ENCODE results near the gene UBP1. TPM values are rescaled to one million over a fixed set of nuclear protein-coding genes. Genes with fewer than 3 reads are reported as not detected.
"Not testable (repeated sequence)": the region's sequence is repeated elsewhere in the genome, so short reads cannot be mapped to it uniquely, and the experiment has no call there.

The UBP1 gene, protein sequence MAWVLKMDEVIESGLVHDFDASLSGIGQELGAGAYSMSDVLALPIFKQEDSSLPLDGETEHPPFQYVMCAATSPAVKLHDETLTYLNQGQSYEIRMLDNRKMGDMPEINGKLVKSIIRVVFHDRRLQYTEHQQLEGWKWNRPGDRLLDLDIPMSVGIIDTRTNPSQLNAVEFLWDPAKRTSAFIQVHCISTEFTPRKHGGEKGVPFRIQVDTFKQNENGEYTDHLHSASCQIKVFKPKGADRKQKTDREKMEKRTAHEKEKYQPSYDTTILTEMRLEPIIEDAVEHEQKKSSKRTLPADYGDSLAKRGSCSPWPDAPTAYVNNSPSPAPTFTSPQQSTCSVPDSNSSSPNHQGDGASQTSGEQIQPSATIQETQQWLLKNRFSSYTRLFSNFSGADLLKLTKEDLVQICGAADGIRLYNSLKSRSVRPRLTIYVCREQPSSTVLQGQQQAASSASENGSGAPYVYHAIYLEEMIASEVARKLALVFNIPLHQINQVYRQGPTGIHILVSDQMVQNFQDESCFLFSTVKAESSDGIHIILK
- polyA plus RNA-seq (ENCODE audit: insufficient read length in 4 of 4), result 100 to 1,000 TPM in 1 of 4 donors, 10 to 100 TPM in 3; 90.7 to 113 (median 96.6) TPM

DNA sequence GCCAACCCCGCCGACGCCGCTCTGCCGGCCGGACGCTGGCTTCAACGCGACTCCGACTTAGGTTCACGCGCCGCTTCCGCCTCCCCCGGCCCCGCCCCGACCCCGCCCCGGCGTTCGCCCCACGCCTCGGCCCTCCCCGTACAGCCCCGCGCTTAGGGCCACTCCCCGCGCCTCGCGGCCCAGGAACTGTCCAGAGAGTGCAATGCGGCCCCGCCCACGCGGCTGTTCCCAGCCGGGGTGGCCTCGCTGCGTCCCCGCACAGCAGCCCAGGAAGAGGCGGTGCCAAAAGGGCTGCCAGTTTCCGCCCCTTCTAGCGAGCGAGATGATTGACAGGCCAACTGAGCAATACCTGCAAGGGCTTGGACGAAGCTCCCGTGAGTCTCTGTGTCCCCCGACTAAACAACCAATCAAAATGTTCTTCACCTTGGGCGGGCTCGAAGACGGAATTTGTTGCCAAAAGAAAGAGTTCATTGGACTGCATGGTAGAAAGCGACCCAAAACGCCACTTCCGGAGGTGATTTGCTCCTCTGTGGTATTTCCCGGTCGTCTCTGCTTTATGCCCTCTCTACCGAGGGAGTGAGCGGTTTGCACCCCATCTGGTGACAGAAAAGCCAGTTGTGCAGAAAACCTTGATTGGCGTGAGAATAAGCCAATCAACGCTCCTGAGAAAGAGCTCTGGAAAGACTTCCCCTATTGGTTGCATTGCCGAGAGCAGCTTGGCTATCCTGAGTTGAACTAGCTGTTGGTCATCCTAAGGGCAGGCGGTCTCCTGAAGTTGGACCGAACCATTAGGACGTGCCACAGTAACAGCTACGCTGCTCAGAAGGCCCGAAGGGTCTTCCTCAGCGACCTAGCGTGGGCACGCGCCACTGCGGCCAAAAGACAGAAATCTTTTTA, at the start of gene UBP1:
UBP1 (minus strand) TSS at position 78 of the 897 bp plus-strand sequence. CDS start 557 bp downstream, outside the sequence.
- peak; percentile 100 for DNase-seq (ENCODE audit: low read depth in 4 of 4, low spot score in 3 of 4)

DNA sequence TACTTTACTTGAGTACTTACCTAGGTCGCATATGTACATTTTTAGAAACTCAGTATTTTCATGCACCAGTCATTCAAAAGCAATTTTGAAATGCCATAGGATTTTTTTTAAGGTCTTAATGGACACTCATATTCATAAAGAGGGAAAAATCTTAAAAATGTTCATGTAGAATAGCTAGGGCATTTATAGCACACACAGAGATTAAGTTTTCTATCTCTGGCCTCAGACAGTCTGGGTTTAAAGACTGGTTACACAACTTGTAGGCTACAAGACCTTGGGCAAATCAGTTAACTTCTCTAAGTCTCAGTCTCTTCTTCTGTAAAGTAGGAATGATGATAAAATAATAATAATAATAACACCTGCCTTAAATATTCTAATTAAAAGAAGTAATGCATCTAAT, 48.5 kb upstream of the UBP1 start:
- DNase-seq (ENCODE audit: low read depth in 4 of 4, low spot score in 3 of 4), result no peak

DNA sequence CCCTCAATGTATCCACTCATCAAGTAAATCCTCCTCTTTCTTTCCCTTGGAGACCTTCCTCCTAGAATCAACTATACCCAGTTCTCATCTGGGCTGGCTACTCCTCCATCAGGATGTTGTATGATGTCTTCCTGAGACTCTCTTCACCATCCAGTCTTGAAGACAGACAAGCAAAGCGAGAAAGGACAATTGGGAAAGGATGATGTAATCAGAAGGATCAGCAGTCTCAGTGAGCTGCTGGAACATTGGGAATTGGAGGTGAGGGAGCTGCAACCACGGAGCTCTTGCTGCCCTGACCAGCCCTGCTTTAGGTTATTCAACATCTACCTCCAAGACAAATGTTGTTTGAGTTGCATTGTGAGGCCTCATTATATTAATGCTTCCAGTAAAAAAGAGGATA, 48.0 kb upstream of the UBP1 start:
- DNase-seq (ENCODE audit: low read depth in 4 of 4, low spot score in 3 of 4), result no peak

DNA sequence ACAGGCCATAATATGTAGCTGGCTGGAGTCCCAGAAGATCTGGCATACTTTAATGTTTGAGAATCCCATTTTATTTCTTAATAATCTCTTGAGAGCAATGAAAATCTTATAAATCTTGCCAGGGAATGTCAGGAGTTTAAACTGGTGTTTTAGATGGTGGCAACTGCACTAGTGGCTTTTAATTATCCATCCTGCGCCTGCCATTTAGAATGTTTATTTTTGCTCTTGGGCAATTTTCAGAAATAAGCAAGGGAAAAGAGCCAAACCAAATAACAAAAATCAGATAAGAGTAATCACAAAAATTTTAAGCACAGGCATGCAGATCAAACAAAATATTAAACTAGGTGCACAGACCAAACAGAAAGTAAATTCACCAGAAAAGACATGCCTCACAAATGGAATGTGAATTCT, 41.9 kb upstream of the UBP1 start:
- DNase-seq (ENCODE audit: low read depth in 4 of 4, low spot score in 3 of 4), result no peak

DNA sequence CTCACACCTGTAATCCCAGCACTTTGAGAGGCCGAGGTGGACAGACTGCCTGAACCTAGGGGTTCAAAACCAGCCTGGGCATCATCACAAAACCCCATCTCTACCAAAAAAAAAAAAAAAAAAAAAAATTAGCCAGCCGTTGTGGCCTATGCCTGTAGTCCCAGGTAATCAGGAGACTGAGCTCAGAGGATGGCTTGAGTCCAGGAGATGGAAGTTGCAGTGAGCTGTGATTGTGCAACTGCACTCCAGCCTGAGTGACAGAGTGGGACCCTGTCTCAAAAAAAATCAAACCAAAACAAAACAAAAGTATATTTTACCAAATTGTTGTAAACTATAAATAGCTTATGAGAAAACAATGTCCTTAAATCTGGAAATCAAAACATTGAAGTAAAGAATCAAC, 34.7 kb upstream of the UBP1 start:
- no peak for DNase-seq (ENCODE audit: low read depth in 4 of 4, low spot score in 3 of 4)

DNA sequence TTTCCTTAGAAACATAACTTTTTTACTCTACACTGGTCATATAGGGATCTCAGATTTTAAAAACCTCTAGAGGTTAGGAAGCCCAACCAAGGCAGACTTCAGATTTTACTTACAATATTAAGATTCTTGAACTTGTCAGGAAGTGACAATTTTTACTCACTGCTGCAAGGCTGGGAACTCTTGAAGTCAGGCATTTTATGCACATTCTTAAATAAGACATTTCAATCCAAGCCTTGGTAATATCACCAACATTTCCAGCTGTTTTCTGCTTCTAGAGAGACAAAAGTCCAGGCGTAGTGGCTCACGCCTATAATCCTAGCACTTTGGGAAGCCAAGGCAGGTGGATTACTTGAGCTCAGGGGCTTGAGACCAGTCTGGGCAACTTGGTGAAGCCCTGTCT, 33.6 kb upstream of the UBP1 start:
- DNase-seq (ENCODE audit: low read depth in 4 of 4, low spot score in 3 of 4), result no peak

DNA sequence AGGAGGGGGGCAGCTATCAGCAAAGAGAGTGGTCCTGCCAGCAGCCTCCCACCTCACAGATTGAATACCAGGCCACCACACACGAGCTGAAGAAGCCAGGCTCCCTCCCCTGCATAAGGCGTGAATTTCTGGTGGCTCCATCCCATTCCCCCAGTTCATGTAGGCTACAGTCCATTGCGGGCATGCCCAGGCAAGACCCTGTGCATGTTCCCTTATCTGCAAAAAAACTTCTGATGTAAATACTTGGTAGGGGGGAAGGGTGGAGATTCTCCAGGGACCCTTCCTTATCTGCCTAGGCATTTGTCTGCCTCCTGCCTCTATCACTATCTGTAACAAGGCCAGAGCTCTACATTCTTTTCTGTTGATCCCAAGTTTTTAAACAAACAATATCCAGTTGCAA, 27.6 kb upstream of the UBP1 start:
- DNase-seq (ENCODE audit: low read depth in 4 of 4, low spot score in 3 of 4), result no peak

DNA sequence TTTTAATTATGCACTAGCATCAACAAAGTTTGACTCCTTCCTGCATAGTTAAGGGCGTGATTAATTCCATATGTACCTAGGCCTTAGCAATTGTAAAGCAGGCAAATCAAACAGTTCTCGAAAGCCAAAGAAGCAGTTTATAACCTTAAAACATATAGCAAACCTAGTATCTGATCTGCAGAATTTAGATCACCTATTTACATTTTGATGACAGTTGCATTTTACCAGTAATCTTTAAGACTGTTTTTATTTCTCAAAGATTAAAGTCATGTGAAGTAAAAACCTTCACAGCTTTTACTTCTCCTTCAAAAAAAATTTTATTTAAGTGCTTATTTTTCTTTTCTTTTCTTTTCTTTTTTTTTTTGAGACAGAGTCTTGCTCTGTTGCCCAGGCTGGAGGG, 20.9 kb upstream of the UBP1 start:
- no peak for DNase-seq (ENCODE audit: low read depth in 4 of 4, low spot score in 3 of 4)

DNA sequence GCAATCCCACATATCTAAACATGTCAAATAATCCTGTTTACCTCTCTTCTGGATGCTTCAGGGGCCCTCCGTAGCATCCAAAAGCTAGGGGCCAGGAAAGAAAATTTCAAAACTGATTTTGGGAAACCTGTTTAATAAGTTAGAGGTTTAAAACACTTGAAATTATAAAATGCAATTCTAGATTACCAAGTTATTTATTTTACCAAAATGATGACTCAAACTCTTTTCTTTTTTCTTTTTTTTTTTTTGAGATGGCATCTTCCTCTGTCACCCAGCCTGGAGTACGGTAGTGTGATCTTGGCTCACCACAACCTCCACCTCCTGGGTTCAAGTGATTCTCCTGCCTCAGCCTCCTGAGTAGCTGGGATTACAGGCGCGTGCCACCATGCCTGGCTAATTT, 19.4 kb upstream of the UBP1 start:
- not testable (repeated sequence) for DNase-seq (ENCODE audit: low read depth in 4 of 4, low spot score in 3 of 4)

DNA sequence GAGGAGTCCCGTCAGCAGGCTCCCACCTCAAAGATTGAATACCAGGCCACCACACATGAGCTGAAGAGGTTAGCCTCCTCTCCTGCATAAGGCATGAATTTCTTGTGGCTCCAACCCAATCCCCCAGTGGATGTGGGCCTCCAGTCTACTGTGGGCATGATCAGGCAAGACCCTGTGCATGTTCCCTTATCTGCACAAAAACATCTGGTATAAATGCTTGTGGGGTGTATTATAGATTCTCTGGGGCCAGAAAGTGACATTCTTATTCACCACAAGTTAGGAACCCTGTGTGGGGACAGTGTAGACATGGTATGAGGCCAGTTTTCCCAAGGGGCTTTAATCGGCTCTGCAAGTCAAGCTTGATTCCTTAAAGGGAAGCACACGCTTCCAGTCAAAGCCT, 18.2 kb upstream of the UBP1 start:
- DNase-seq (ENCODE audit: low read depth in 4 of 4, low spot score in 3 of 4), result no peak

DNA sequence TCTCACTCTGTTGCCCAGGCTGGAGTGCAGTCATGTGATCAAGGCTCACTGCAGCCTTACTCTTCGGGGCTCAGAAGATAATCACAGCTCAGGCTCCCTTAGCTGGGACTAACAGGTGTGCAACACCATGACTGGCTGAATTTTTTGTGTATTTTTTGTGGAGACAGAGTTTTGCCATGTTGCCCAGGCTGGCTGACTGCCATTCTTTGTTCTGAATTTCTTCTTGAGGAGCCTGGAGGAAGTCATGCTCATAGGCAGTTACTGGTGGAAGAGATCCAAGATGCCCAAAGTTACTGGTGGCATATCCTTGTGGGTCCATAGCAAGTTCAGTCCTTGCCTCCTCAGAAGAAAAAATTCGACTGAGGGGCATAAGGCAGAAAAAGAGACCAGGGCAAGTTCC, 16.6 kb upstream of the UBP1 start:
- no peak for DNase-seq (ENCODE audit: low read depth in 4 of 4, low spot score in 3 of 4)

DNA sequence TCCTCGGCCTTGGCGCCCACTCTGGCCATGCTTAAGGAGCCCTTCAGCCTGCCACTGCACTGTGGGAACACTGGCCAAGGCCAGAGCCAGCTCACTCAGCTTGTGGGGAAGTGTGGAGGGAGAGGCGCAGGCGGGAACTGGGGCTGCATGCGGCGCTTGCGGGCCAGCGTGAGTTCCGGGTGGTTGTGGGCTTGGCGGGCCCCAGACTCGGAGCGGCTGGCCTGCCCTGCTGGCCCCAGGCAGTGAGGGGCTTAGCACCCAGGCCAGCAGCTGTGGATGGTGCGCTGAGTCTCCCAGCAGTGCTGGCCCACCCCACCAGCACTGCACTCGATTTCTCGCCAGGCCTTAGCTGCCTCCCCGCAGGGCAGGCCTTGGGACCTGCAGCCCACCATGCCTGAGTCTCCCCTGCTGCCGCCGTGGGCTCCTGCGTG, 13.1 kb upstream of the UBP1 start:
- DNase-seq (ENCODE audit: low read depth in 4 of 4, low spot score in 3 of 4), result no peak

DNA sequence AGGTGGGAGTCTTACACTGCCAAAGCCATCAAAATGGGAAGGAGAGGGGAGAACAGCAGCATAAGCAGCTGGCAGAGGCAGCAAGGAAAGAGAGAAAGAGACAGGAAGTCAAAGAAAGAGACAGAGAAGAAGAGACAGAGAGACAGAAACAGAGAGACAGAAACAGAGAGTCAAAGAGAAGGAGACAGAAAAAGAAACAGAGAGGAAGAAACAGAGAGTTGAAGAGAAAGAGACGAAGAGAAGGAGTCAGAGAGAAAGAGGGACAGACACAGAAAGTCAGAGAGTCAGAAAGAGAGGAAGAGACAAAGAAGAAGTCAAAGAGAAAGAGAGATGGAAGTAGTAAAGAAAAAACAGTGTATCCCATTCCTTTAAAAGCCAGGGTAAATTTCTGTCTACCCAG, 11.8 kb upstream of the UBP1 start:
- DNase-seq (ENCODE audit: low read depth in 4 of 4, low spot score in 3 of 4), result not testable (repeated sequence)

DNA sequence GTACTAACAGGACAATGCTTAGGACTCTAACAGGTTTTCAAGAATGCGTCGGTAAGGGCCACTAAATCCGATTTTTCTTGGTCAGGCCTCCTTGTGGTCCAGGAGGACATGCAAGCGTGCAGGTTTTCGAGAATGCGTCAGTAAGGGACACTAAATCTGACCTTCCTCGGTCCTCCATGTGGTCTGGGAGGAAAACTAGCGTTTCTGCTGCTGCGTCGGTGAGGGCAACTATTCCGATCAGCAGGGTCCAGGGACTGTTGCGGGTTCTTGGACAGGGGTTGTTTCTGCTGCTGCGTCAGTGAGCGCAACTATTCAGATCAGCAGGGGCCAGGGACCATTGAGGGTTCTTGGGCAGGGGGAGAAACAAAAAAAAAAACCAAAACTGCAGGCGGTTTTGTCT, 7.8 kb upstream of the UBP1 start:
- DNase-seq (ENCODE audit: low read depth in 4 of 4, low spot score in 3 of 4), result no peak

DNA sequence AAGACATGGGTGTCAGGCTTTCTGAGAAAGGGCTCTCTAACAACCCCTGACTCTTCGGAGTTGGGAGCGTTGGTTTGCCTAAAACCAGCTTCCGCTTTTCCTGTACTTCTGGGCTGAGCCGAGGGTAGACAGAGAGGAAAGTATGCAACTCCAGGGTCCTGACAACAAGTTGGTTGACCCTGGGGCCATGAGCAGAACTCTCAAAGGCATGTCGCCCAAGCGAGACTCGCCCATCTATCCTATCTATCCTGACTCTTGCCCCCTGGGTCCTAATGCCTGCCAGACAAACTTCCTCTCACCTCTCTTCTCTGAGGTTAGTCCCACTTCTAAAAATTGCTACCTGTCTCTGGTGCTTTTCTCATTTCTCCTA, 7.0 kb upstream of the UBP1 start:
- DNase-seq (ENCODE audit: low read depth in 4 of 4, low spot score in 3 of 4), result not testable (repeated sequence)

DNA sequence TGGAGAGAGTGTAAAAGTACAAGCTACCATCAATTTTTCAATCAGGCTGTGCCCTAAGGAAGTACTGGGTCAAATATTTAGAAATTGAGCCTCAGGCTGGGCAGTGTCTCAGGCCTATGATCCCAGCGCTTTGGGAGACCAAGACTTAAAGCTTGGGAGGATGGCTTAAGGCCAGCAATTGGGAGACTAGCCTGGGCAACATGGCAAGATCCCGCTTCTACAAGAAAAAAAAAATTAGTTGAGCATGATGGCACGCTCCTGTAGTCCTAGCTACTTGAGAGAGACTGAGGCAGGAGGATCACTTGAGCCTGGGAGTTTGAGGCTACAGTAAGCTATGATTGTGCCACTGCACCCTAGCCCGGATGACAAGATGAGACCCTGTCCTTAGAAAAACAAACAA, 2.0 kb upstream of the UBP1 start:
- DNase-seq (ENCODE audit: low read depth in 4 of 4, low spot score in 3 of 4), result no peak

DNA sequence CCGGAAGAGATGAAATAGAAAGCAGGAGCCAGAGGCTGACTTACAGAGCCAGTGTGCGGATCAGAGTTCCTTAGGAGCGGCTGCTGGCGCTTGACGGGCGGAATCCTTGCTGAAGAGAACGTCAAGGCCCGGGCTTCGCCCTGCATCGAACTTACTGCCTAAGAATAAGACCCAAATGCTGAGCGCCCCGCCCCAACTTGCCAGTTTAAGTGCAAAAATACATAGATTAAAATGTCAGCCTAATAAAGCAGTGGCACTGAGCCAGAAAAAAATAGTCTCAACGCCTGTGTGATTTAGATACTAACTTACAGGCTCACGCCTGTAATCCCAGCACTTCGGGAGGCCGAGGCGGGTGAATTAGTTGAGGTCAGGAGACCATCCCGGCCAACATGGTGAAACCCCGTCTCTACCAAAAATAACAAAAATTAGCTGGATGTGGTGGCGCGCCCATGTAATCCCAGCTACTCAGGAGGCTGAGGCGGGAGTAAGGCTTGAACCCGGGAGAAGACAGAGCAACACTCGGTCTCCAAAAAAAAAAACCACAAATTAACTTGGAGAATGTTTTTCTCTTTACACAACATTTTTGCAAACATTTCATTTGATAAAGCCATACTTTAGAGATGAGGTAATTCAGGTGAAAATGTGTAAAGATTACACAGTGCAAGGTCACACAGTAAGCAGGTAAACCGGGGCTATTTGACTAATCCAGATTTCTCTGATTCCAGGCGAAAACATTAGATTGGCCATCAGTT, 1.2 kb upstream of the UBP1 start:
- no peak for DNase-seq (ENCODE audit: low read depth in 4 of 4, low spot score in 3 of 4)

DNA sequence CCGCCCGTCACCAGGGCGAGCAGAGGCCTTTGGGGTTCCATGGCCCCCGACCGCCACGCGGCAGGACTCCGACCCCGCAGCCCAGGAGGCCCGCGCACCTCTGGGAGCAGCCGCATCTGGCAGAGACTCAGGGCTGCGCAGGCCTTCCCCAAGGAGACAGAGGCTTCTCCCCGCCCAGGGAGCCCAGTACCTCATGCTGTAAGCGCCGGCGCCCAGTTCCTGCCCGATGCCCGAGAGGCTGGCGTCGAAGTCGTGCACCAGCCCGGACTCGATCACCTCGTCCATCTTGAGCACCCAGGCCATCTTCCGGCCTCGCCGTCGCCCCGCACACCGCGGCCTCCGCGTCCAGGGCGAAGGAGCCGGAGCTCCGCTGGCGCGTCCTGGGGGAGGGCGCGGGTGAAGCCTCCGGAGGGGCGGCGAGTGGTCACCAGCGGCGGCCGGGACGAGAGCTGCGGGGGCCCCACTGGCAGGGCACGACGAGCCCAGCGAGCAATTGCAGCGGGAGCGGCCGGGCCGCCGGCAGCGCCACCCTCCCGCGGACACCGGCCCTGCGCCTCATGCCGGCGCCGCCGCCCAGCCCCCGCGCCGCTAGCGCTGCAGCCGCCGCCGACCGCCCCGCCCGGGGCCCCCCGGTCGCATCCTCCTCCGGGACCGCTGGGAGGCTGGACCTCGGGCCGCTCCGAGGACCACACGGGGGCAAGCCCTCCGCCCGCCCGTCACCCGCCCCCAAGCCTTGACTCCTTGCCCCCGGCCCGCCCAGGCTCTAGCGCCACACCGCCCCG, 468 bp downstream of the UBP1 start:
- peak; percentile 26 to 48 (median 32) for DNase-seq (ENCODE audit: low read depth in 4 of 4, low spot score in 3 of 4)

DNA sequence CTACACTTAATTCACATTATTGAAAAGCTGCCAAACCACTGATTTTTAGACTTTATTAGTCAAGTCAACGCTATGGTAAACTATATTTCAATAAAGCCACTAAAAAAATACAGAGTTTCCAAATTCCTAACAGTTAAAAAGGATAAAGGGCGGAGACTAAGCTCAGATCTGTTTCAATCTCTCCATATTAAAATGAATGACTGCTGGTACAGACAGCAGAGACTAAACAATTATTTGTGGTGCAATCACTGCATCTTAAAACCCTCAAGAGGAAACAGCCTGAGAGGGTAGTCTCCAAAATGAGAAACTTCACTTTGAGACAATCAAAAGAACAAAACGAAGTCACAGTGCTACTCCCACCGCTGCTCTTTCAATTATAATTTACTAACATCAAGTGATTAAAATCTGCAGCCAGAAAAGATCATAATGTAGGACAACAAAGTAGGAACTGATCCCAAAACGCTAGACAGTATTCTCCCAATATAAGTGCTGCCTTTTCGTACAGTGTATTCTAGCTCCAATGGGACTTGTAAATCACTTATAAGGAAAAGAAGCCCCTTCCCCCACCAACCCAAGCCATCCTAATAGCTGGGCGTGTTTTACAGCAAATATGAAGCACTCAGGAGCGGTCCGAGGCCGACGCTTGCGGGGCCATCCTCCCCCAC, 1.2 kb downstream of the UBP1 start:
- peak in 3 of 4 donors; percentile 1 to 22 (median 10) for DNase-seq (ENCODE audit: low read depth in 4 of 4, low spot score in 3 of 4)

Data from left renal pelvis (tissue), 4 donors.